K562 (cell line): ENCODE measurements around the gene MCM6. TPM values are rescaled to one million over a fixed set of nuclear protein-coding genes. Genes with fewer than 3 reads are reported as not detected.

Experiments
- ATF1 ChIP-seq, 2 experiments: fragments of 450-650 bp in 1 of 2; IDR thresholded peaks; 2 replicates each; pipeline ENCODE4 v1.6.1; 2016; ENCODE audit warnings: missing compliant biosample characterization in 1 of 2, missing genetic modification characterization in 1 of 2
- CBFA2T3 ChIP-seq: fragments of 450-650 bp; IDR thresholded peaks from 2 replicates; pipeline ENCODE4 v1.6.1; 2017
- CHD2 ChIP-seq: IDR thresholded peaks from 2 replicates; pipeline ENCODE4 v1.6.1; 2011; ENCODE audit warnings: low read depth, low read length
- LARP7 ChIP-seq: fragments of 450-650 bp; IDR thresholded peaks from 2 replicates; pipeline ENCODE4 v1.6.1; 2016
- SMAD1 ChIP-seq: fragments of 150-350 bp; IDR thresholded peaks from 2 replicates; pipeline ENCODE4 v1.6.1; 2014; ENCODE audit warnings: low read length, low read depth; ENCODE audit not compliant: partially characterized antibody
- STAT5A ChIP-seq: IDR thresholded peaks from 2 replicates; pipeline ENCODE4 v1.6.1; 2012; ENCODE audit warnings: low read length, inconsistent platforms, borderline replicate concordance
- TOE1 ChIP-seq, 2 experiments: fragments of 450-650 bp in 1 of 2; sonication (generic) in 1 of 2; formaldehyde crosslinking in 1 of 2; IDR thresholded peaks; 2 replicates each; pipeline versions ENCODE4 v1.7.1 to v1.8.0; 2016 to 2022; ENCODE audit warnings: borderline replicate concordance in 2 of 2, mild to moderate bottlenecking in 2 of 2, antibody characterized with exemption in 1 of 2, inconsistent platforms in 1 of 2, low read depth in 1 of 2, missing genetic modification reagents in 1 of 2, moderate library complexity in 1 of 2
- ZC3H11A ChIP-seq: IDR thresholded peaks from 2 replicates; pipeline ENCODE4 v1.6.1; 2012; ENCODE audit warnings: low read depth, low read length, improper control_type of control experiment
- ZNF12 ChIP-seq: sonication (generic); formaldehyde crosslinking; IDR thresholded peaks from 2 replicates; pipeline ENCODE4 v1.4.0; 2020; ENCODE audit warnings: mild to moderate bottlenecking, missing genetic modification reagents
- ZNF224 ChIP-seq: sonication (generic); formaldehyde crosslinking; IDR thresholded peaks from 2 replicates; pipeline ENCODE4 v1.8.0; 2022; ENCODE audit warnings: mild to moderate bottlenecking, missing genetic modification reagents
- ZNF263 ChIP-seq: sonication (generic); formaldehyde crosslinking; IDR thresholded peaks from 2 replicates; pipeline ENCODE4 v1.8.0; 2022; ENCODE audit warnings: mild to moderate bottlenecking, missing genetic modification reagents, borderline replicate concordance
- ZSCAN32 ChIP-seq: fragments of 450-650 bp; formaldehyde crosslinking; IDR thresholded peaks from 2 replicates; pipeline ENCODE4 v1.4.0; 2020; ENCODE audit warnings: mild to moderate bottlenecking, moderate library complexity
- polyA plus RNA-seq, 8 experiments: library from polyadenylated mRNA; depleted of rRNA in 4 of 8; stranded (reverse) in 5 of 8; unstranded in 3 of 8; fragments of >200 nt; fragmentation: Nextera tagmentation in 2 of 8; fragmentation: Illumina TruSeq in 1 of 8; extraction: Ambion mirVana in 2 of 8; extraction: Trizol in 1 of 8; gene quantifications; 2 replicates each; pipeline versions ENCODE4 v1.2.1 to v1.2.3, GENCODE V29; 2011 to 2014; ENCODE audit warnings: inconsistent platforms in 1 of 8, missing spikeins in 1 of 8
- total RNA-seq, 7 experiments: library from RNA; depleted of rRNA in 6 of 7; stranded (reverse); fragments of >200 nt in 6 of 7; fragmentation: Illumina TruSeq in 2 of 7; extraction: Trizol in 2 of 7; gene quantifications; 2 replicates each; pipeline versions ENCODE4 v1.2.1 to v1.2.3, GENCODE V29; 2011 to 2021; ENCODE audit warnings: low replicate concordance in 1 of 7
- TF ChIP-seq, protein P1 (sequence below), 3 experiments: fragments of 200-800 bp in 1 of 3; fragments of 250-450 bp in 1 of 3; fragments of 450-650 bp in 1 of 3; sonication (Bioruptor Pico) in 1 of 3; sonication (Bioruptor generic) in 1 of 3; formaldehyde crosslinking in 1 of 3; IDR thresholded peaks; 2 replicates each; pipeline versions ENCODE4 v1.6.1 to v1.8.0; 2016 to 2022; ENCODE audit warnings: mild to moderate bottlenecking in 2 of 3, missing genetic modification characterization in 2 of 3, missing compliant biosample characterization in 1 of 3, moderate library complexity in 1 of 3
- TF ChIP-seq, protein P2 (sequence below): sonication (generic); formaldehyde crosslinking; IDR thresholded peaks from 2 replicates; pipeline ENCODE4 v1.8.0; 2022; ENCODE audit warnings: missing genetic modification reagents, mild to moderate bottlenecking, borderline replicate concordance
- TF ChIP-seq, protein P3 (sequence below): fragments of 250-450 bp; sonication (Bioruptor Pico); IDR thresholded peaks from 2 replicates; pipeline ENCODE4 v1.4.0; 2020
- TF ChIP-seq, protein P4 (sequence below): fragments of 250-450 bp; sonication (Bioruptor Pico); IDR thresholded peaks from 2 replicates; pipeline ENCODE4 v1.9.0; 2021; ENCODE audit warnings: mild to moderate bottlenecking, inconsistent platforms
- TF ChIP-seq, protein P5 (sequence below): fragments of 250-450 bp; sonication (Bioruptor Pico); IDR thresholded peaks from 2 replicates; pipeline ENCODE4 v1.5.0; 2020; ENCODE audit warnings: mild to moderate bottlenecking

The MCM6 gene
- total and polyA plus RNA-seq, 9 of the 15 experiments (the other 6 are each of a cell fraction or from before 2014, with no cell fraction given), result 42.6 to 133 (median 82.4) TPM

DNA sequence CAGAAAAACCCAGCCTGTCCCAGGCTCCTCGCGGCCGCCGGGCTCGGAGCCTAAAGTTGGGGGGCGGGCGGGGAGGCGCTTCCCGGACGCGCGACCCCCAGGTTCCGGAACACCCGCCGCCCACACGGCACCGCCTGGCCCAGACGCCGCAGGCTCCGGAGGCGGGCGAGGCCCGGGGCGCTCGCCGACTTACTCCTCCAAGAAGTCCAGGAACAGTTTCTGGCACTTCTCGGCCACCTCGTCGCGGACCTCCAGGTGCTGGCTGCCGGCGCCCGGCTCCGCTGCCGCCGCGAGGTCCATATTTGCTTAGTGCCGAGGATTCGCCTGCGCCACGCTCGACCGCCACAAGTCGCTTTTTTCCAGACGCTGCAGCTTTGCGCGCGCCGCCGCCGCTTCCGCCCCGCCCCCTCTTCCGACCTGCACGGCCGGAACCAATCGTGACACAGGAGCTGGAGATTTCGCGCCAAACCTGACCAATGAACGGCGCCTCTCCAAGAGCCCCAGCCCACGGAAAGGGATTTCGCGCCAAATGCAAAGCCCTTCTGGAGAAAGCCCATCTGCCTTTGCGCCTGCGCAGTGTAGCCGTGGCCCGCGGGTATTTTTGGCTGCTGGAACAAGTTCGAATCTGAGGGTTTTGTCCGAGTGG lies at the start of gene MCM6 (continued):
- TF ChIP-seq, protein P1, sequence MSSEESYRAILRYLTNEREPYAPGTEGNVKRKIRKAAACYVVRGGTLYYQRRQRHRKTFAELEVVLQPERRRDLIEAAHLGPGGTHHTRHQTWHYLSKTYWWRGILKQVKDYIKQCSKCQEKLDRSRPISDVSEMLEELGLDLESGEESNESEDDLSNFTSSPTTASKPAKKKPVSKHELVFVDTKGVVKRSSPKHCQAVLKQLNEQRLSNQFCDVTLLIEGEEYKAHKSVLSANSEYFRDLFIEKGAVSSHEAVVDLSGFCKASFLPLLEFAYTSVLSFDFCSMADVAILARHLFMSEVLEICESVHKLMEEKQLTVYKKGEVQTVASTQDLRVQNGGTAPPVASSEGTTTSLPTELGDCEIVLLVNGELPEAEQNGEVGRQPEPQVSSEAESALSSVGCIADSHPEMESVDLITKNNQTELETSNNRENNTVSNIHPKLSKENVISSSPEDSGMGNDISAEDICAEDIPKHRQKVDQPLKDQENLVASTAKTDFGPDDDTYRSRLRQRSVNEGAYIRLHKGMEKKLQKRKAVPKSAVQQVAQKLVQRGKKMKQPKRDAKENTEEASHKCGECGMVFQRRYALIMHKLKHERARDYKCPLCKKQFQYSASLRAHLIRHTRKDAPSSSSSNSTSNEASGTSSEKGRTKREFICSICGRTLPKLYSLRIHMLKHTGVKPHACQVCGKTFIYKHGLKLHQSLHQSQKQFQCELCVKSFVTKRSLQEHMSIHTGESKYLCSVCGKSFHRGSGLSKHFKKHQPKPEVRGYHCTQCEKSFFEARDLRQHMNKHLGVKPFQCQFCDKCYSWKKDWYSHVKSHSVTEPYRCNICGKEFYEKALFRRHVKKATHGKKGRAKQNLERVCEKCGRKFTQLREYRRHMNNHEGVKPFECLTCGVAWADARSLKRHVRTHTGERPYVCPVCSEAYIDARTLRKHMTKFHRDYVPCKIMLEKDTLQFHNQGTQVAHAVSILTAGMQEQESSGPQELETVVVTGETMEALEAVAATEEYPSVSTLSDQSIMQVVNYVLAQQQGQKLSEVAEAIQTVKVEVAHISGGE (CRISPR knock-in tag; IDR thresholded peaks at IDR 0.05), result no peak
- TF ChIP-seq ZNF224 (CRISPR knock-in tag) (no peak), LARP7 (no peak), ZC3H11A (no peak), ATF1 (CRISPR knock-in tag; IDR thresholded peaks at IDR 0.05) (peak; percentile 82), ATF1 (tag; IDR thresholded peaks at IDR 0.05) (peak; percentile 94), CHD2 (0 out of 2 replicates have a peak, but pooled peaks have one; percentile 27), TOE1 (IDR thresholded peaks at IDR 0.05; ENCODE audit: borderline replicate concordance) (no peak; the same call in 1 of the 2 replicates), TOE1 (CRISPR knock-in tag; IDR thresholded peaks at IDR 0.05; ENCODE audit: borderline replicate concordance, low read depth) (no peak), ZNF12 (CRISPR knock-in tag) (no peak), SMAD1 (no peak), CBFA2T3 (no peak), STAT5A (no peak), ZSCAN32 (CRISPR knock-in tag) (no peak), ZNF263 (CRISPR knock-in tag) (peak; percentile 41; the same call in 1 of the 2 replicates)
- TF ChIP-seq, protein P2, sequence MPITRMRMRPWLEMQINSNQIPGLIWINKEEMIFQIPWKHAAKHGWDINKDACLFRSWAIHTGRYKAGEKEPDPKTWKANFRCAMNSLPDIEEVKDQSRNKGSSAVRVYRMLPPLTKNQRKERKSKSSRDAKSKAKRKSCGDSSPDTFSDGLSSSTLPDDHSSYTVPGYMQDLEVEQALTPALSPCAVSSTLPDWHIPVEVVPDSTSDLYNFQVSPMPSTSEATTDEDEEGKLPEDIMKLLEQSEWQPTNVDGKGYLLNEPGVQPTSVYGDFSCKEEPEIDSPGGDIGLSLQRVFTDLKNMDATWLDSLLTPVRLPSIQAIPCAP, result no peak
- TF ChIP-seq, protein P3, sequence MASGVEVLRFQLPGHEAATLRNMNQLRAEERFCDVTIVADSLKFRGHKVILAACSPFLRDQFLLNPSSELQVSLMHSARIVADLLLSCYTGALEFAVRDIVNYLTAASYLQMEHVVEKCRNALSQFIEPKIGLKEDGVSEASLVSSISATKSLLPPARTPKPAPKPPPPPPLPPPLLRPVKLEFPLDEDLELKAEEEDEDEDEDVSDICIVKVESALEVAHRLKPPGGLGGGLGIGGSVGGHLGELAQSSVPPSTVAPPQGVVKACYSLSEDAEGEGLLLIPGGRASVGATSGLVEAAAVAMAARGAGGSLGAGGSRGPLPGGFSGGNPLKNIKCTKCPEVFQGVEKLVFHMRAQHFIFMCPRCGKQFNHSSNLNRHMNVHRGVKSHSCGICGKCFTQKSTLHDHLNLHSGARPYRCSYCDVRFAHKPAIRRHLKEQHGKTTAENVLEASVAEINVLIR (CRISPR knock-in tag), result peak; percentile 86
- TF ChIP-seq, protein P4, sequence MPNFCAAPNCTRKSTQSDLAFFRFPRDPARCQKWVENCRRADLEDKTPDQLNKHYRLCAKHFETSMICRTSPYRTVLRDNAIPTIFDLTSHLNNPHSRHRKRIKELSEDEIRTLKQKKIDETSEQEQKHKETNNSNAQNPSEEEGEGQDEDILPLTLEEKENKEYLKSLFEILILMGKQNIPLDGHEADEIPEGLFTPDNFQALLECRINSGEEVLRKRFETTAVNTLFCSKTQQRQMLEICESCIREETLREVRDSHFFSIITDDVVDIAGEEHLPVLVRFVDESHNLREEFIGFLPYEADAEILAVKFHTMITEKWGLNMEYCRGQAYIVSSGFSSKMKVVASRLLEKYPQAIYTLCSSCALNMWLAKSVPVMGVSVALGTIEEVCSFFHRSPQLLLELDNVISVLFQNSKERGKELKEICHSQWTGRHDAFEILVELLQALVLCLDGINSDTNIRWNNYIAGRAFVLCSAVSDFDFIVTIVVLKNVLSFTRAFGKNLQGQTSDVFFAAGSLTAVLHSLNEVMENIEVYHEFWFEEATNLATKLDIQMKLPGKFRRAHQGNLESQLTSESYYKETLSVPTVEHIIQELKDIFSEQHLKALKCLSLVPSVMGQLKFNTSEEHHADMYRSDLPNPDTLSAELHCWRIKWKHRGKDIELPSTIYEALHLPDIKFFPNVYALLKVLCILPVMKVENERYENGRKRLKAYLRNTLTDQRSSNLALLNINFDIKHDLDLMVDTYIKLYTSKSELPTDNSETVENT (CRISPR knock-in tag), result no peak
- TF ChIP-seq, protein P5, sequence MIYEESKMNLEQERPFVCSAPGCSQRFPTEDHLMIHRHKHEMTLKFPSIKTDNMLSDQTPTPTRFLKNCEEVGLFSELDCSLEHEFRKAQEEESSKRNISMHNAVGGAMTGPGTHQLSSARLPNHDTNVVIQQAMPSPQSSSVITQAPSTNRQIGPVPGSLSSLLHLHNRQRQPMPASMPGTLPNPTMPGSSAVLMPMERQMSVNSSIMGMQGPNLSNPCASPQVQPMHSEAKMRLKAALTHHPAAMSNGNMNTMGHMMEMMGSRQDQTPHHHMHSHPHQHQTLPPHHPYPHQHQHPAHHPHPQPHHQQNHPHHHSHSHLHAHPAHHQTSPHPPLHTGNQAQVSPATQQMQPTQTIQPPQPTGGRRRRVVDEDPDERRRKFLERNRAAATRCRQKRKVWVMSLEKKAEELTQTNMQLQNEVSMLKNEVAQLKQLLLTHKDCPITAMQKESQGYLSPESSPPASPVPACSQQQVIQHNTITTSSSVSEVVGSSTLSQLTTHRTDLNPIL (CRISPR knock-in tag), result no peak
